Adipocyte (in vitro differentiated cells): ENCODE measurements around the gene SH3GL2.

Experiments used
- DNase-seq: peaks from one replicate; pipeline ENCODE4 v3.0.0-alpha.2; 2015; ENCODE audit warnings: low read depth
- H3K27me3 ChIP-seq: replicated peaks from 2 replicates; pipeline ENCODE4 v1.7.0; 2013; ENCODE audit warnings: mild to moderate bottlenecking, low read length, moderate library complexity; ENCODE audit not compliant: control insufficient read depth, insufficient read depth
- H3K36me3 ChIP-seq: 2 replicates; pipeline ENCODE4 v1.7.0; 2013; ENCODE audit warnings: low read length, mild to moderate bottlenecking, moderate library complexity; ENCODE audit not compliant: control insufficient read depth, insufficient read depth, severe bottlenecking
- H3K4me1 ChIP-seq: 2 replicates; pipeline ENCODE4 v1.7.0; 2013; ENCODE audit warnings: mild to moderate bottlenecking, low read length, moderate library complexity; ENCODE audit not compliant: control insufficient read depth, insufficient read depth
- H3K4me3 ChIP-seq: 2 replicates; pipeline ENCODE4 v1.7.0; 2013; ENCODE audit warnings: mild to moderate bottlenecking, low read length, moderate library complexity
- H3K9ac ChIP-seq: 2 replicates; pipeline ENCODE4 v1.7.0; 2013; ENCODE audit warnings: mild to moderate bottlenecking, low read length, moderate library complexity
- H3K9me3 ChIP-seq: 2 replicates; pipeline ENCODE4 v1.7.0; 2013; ENCODE audit warnings: mild to moderate bottlenecking, low read length, moderate library complexity; ENCODE audit not compliant: control insufficient read depth

Gene SH3GL2

DNA sequence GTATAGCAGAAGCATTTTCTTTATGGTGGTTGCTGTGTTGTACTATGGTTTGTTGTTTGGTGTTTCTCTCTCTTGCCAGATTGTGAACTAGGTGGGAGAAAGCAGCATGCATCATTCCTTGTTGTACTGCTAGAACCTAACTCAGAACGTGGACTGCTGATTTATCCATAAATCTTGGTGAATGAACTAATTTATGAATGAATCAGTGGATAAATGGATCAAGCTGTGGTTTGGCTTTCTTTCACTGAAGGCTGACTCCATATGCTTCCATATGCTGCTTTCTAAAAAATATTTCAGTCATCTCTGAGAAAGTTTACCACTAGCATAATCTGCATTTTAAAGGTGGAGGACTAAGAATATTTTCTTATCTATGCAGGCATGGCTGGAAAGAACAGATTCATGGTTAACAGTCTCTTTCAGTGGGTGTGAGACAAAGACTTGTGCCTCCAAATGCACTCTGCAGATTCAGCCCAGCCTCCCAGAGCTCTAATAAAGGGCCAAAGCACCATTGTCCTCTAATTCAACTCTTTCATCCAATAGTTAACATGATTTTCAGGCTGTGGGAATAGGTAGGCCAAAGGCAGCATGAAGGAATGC lies 237.7 kb downstream of the SH3GL2 start:
- no peak for DNase-seq
- Histone ChIP-seq H3K9ac (no peak overlapping the region), H3K9me3 (peaks cover 4% of the 10 kb centered on the region), H3K36me3 (no peaks in the 10 kb centered on the region), H3K27me3 (peaks cover 12% of the 10 kb centered on the region), H3K4me3 (no peak overlapping the region), H3K4me1 (no peaks in the 10 kb centered on the region)

DNA sequence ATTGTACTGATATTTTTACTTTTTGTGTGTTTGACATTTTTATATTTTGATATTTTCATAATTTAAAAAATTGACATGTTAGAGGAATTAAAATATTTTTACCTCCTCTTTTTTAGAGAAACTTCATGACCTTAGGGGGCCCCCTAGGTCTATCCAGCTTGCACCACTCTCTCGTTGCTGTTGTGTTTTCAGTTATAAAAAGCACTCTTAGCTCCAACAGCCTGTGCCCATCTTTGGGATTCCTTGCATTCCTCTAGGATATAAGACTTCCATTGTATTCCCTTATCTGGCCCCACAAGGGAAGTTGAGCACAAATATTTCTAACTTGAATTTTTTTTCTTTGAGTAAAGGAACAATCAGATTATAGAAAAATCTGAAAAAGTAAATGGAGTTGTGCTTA lies 245.3 kb downstream of the SH3GL2 start:
- Histone ChIP-seq H3K4me3 (no peak overlapping the region), H3K27me3 (no peaks in the 10 kb centered on the region), H3K9me3 (peaks cover 4% of the 10 kb centered on the region), H3K9ac (no peak overlapping the region), H3K4me1 (peaks cover 8% of the 10 kb centered on the region), H3K36me3 (no peaks in the 10 kb centered on the region)
- peak; percentile 65 for DNase-seq

DNA sequence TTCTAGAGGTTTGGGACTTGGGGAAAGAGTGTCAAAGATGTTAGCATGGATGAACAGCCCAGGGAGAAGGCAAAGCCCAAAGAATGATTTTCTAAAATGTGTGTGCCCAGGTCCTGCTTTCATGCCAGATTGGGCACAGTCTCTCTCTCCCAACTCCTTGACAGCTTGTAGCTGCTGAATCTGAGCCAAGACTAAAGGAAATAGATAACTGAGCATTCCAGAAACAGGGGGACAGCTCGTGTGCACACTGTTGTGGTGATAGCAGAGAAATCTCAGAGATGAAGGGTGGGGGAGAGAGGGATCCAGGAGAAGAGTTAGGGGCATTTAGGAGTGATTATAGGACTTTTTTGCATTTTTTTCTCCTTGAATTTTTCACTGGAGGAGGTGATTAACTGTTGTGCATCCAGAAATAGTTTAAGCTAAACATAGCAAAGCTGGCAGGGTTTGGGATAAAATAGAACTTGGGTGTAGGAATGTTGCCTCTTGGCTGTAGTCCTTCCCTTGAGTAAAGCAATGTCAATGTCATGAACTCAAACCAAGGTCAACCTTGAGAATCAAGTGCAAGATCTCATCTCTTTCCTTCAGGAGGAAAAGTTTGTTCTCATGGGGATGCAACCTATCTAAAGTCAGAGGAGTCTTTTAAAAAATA lies 245.9 kb downstream of the SH3GL2 start:
- H3K9ac ChIP-seq: no peak overlapping the region
- H3K36me3 ChIP-seq: no peaks in the 10 kb centered on the region
- no peaks in the 10 kb centered on the region for H3K27me3 ChIP-seq
- peaks cover 4% of the 10 kb centered on the region for H3K9me3 ChIP-seq
- H3K4me1 ChIP-seq: peaks cover 8% of the 10 kb centered on the region
- DNase-seq: peak; percentile 22
- no peak overlapping the region for H3K4me3 ChIP-seq

DNA sequence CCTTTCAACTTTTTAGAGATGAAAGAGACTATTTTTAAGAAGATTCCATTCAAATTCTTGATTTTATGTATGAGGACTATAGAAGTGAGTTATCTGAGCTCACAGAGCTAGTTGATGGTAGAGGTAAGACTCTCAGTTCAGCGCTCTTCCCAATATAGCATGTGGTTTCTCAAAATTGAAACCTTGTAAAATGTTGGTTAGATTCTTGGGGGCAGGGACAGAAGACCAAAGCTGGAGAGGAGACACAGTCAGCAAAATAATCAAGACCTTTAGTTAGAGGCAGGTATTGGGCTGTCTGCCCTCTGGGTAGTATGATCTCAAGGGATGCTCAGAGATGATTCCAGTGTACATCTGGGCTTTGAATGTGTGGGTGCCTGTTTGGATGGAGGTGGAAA lies 246.4 kb downstream of the SH3GL2 start:
- no peak for DNase-seq
- no peaks in the 10 kb centered on the region for H3K36me3 ChIP-seq
- H3K27me3 ChIP-seq: peaks cover 4% of the 10 kb centered on the region
- H3K9ac ChIP-seq: no peak overlapping the region
- peaks cover 8% of the 10 kb centered on the region for H3K4me1 ChIP-seq
- no peak overlapping the region for H3K4me3 ChIP-seq
- H3K9me3 ChIP-seq: peaks cover 3% of the 10 kb centered on the region

DNA sequence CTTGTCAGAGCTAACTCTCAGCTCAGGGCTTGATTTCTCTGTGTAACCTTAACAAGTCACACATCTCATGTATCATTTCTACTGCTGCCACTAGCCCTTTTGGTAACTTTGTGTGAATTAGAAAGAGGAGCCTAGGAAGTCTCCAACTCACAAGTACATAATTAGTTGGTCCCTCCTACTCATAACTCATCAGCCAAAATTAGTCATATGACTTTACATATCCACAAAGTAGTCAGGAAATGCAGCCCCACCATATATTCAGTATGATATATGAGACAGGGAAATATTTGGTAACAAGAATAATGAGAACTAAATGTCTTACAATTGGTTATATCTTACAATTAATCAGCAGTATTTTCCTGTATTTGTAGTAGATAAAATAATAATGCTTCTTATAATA lies 250.2 kb downstream of the SH3GL2 start:
- peaks cover 8% of the 10 kb centered on the region for H3K27me3 ChIP-seq
- no peak overlapping the region for H3K9ac ChIP-seq
- DNase-seq: no peak
- H3K36me3 ChIP-seq: no peaks in the 10 kb centered on the region
- peaks cover 8% of the 10 kb centered on the region for H3K4me1 ChIP-seq
- no peaks in the 10 kb centered on the region for H3K9me3 ChIP-seq
- no peak overlapping the region for H3K4me3 ChIP-seq

DNA sequence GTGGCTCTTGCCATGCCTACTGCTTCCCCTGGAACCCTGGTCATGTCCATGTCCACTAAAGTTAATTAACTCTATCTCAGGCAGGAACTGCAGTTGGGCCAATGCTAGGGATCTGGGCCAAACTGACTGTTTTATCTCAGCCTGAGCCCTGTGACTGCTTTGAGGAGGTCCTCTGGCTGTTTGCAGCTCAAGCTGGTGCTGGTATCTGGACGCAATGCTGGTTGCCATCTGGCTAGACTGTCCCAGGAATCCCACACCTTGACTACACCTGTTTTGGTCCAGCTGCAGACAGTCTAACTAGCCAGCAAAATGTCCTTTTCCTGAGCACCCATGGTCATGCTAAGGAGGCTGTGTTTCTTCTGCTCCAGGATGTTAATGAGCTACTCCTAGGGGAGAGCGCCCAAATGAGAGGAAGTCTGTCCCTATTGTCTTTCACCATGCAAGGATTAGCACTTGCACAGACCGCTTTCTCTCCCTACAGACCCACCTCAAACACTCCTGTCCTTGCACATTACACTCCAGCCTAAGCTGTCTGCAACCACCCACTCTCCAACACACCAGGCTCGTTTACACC lies 251.0 kb downstream of the SH3GL2 start:
- peaks cover 14% of the 10 kb centered on the region for H3K27me3 ChIP-seq
- DNase-seq: no peak
- peaks cover 3% of the 10 kb centered on the region for H3K4me1 ChIP-seq
- no peak overlapping the region for H3K9ac ChIP-seq
- H3K4me3 ChIP-seq: no peak overlapping the region
- H3K9me3 ChIP-seq: no peaks in the 10 kb centered on the region
- H3K36me3 ChIP-seq: no peaks in the 10 kb centered on the region

DNA sequence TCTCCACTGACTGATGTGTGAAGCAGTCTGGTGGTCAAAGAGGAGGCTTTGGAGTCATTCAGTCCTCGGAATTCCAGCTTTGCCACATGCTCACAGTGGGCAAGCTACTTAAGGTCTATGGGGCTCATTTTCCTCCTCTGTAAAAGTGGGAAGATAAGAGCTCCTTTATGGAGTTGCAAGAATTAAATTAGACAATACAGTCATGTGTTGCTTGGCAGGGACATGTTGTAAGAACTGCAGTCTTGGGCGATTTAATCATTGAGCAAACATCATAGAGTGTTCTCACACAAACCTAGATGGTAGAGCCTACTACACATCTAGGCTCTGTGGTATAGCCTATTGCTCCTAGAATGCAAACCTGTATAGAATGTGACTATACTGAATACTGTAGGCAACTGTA lies 253.9 kb downstream of the SH3GL2 start:
- H3K9ac ChIP-seq: no peak overlapping the region
- no peaks in the 10 kb centered on the region for H3K9me3 ChIP-seq
- DNase-seq: peak; percentile 36
- peaks cover 14% of the 10 kb centered on the region for H3K27me3 ChIP-seq
- no peaks in the 10 kb centered on the region for H3K4me1 ChIP-seq
- H3K36me3 ChIP-seq: no peaks in the 10 kb centered on the region
- H3K4me3 ChIP-seq: no peak overlapping the region

DNA sequence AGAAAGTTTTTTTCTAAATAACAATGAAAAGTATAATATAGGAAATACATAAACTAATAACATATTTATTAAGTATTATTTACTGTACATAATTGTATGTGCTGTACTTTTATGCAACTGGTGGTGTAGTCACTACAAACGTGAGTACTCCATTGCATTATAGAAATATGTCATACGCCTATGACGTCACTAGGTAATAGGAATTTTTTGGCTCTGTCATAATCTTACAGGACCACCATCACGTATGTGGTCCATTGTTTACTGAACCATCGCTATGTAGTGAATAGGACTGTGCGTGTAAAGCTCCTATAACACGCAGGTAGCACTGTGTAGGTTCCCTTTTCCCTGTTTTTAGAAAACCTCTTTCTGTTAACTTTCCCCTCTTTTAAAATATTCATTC lies 255.0 kb downstream of the SH3GL2 start:
- Histone ChIP-seq H3K9ac (no peak overlapping the region), H3K4me1 (no peaks in the 10 kb centered on the region), H3K36me3 (no peaks in the 10 kb centered on the region), H3K27me3 (peaks cover 14% of the 10 kb centered on the region), H3K4me3 (no peak overlapping the region), H3K9me3 (no peaks in the 10 kb centered on the region)
- DNase-seq: no peak

DNA sequence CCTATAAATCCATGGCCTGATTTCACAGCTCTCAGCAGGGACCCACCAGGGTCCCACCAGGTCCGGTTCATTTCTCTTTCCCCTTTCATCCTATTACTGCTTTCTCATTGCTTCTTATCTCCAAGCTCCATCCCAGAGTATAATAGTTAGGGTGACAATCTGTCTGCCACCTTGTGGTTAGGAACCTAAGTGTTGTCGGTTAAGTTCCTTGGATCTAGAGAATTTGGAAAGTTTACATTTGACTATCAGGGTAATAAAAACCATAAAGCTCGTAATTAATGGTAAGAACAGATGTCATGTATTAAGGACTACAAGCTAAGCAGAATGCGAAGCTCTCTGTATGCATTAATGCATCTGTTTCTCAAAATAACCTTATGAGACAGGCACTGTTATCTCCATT lies 259.1 kb downstream of the SH3GL2 start:
- no peaks in the 10 kb centered on the region for H3K9me3 ChIP-seq
- no peak overlapping the region for H3K9ac ChIP-seq
- no peaks in the 10 kb centered on the region for H3K36me3 ChIP-seq
- H3K4me3 ChIP-seq: no peak overlapping the region
- no peak for DNase-seq
- peaks cover 11% of the 10 kb centered on the region for H3K27me3 ChIP-seq
- H3K4me1 ChIP-seq: no peaks in the 10 kb centered on the region

DNA sequence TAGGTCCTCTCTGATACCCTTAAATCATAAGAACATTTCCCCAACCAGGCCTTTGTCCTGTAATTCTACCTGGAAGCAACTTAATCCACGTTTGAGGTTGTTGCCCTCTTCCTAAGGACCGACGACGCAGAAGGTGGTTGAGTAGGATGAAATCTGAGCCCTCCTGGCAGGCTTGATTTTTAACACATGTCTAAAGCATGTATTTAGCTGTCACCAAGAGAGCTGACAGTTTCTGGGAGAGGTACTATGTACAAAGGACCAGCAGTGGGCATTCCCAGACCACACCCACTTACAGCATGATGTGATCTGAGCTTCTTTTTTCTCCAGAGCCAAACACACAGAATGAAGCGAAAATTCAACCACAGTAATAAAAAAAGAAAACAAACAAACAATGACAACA lies 260.9 kb downstream of the SH3GL2 start:
- Histone ChIP-seq H3K9me3 (peaks cover 8% of the 10 kb centered on the region), H3K4me1 (no peaks in the 10 kb centered on the region), H3K4me3 (no peak overlapping the region), H3K36me3 (no peaks in the 10 kb centered on the region), H3K27me3 (peaks cover 6% of the 10 kb centered on the region), H3K9ac (no peak overlapping the region)
- no peak for DNase-seq

DNA sequence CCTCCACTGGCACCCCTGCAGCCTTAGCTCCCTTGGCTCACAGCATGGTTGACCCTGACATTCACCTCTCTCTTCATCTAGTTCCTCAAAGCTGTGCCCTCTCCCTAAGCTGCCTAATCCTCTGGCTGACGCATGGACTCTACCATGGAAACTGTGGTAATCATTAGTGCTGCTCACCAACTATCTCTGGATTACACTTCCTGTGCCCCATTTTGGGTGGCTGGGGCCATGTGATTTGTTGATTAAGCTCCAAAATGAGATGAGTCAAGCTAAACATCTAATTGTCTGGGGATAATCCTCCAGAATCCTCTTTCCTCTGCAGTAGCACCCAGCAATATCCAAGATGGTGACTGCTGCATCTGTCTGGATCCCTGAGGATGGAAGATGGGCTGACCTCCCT lies 264.4 kb downstream of the SH3GL2 start:
- Histone ChIP-seq H3K36me3 (no peaks in the 10 kb centered on the region), H3K9me3 (peaks cover 18% of the 10 kb centered on the region), H3K27me3 (peaks cover 8% of the 10 kb centered on the region), H3K4me1 (peaks cover 5% of the 10 kb centered on the region), H3K9ac (no peak overlapping the region), H3K4me3 (no peak overlapping the region)
- DNase-seq: no peak
